ENCODE results near the gene TNFRSF9.
A peak's percentile ranks its signal among the peaks of the same experiment; 100 is the strongest.

Gene TNFRSF9

DNA sequence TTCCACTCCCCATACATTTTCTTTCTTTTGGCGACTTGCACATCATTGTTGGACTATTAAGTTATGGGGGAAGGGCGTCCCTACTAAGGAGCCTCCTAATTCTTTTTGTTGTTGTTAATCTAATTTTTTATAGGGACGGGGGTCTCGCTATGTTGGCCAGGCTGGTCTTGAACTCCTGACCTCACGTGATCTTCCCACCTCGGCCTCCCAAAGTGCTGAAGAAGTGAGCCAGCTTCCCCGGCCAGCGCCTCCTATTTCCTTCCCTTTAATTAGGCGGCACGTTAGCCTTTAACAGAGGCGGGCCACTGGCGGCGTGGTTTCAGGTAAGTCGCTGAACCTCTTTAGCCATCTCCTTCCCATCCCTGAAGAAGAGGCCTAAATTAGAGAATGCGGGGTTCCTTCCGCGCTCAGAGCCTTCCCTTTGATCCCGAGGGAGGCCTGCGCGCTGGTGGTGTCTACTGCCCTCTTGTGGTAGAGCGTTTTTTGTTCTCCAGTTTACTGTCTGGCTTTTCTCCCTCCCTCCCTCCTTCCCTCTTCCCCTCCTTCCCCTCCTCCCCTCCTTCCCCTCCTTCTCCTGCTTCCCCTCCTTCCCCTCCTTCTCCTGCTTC is 38.1 kb downstream of the TNFRSF9 start:
- Histone ChIP-seq H3K36me3 (replicated peaks in 1 of 2; ENCODE audit: control insufficient read depth in 2 of 2, insufficient read depth in 2 of 2, low read length in 2 of 2) (no peaks in the 10 kb centered on the region), H2BK120ac (ENCODE audit: low read depth, low read length) (no peak overlapping the region), H3K18ac (ENCODE audit: low read length) (no peak overlapping the region), H2BK5ac (ENCODE audit: low read length) (no peak overlapping the region), H2BK15ac (ENCODE audit: low read length) (no peak overlapping the region), H2BK12ac (ENCODE audit: low read length) (no peak overlapping the region), H4K91ac (ENCODE audit: low read depth, low read length, poor library complexity) (no peak overlapping the region), H3K9ac (ENCODE audit: low read depth, low read length, poor library complexity) (no peak overlapping the region), H2AK5ac (ENCODE audit: low read depth, low read length) (no peak overlapping the region), H3K4ac (ENCODE audit: low read length) (no peak overlapping the region), H4K8ac (ENCODE audit: low read depth, low read length) (no peak overlapping the region), H3K14ac (ENCODE audit: low read length) (no peak overlapping the region), H3K79me1 (ENCODE audit: low read depth, low read length) (no peaks in the 10 kb centered on the region), H3K27ac (replicated peaks; ENCODE audit: low read length) (no peak overlapping the region), H3K4me2 (ENCODE audit: insufficient read depth, low read length, poor library complexity, severe bottlenecking) (no peak overlapping the region), H3K4me3 (ENCODE audit: low read length in 2 of 2) (no peak overlapping the region), H3K27me3 (ENCODE audit: control insufficient read depth in 3 of 3, insufficient read depth in 3 of 3, low read depth in 1 of 3, low read length in 3 of 3) (peaks cover 0 to 6% (median 0%) of the 10 kb centered on the region in 3 experiments), H3K23ac (ENCODE audit: low read depth, low read length, poor library complexity) (no peak overlapping the region), H3K9me3 (replicated peaks in 1 of 2; ENCODE audit: control insufficient read depth in 2 of 2, insufficient read depth in 1 of 2, low read depth in 1 of 2, low read length in 2 of 2) (no peaks in the 10 kb centered on the region), H2AFZ (ENCODE audit: low read length) (peak overlapping the region; percentile 37), H3K4me1 (ENCODE audit: control insufficient read depth in 2 of 2, insufficient read depth in 1 of 2, low read depth in 1 of 2, low read length in 2 of 2) (no peaks in the 10 kb centered on the region)
- no CpG with 5 or more reads among the region's 21 CpGs for WGBS, 2 donors (ENCODE audit: extremely low coverage in 2 of 2, insufficient read length in 2 of 2, insufficient replicate concordance in 1 of 2)
- peak; percentile 74 for DNase-seq (ENCODE audit: low spot score)

DNA sequence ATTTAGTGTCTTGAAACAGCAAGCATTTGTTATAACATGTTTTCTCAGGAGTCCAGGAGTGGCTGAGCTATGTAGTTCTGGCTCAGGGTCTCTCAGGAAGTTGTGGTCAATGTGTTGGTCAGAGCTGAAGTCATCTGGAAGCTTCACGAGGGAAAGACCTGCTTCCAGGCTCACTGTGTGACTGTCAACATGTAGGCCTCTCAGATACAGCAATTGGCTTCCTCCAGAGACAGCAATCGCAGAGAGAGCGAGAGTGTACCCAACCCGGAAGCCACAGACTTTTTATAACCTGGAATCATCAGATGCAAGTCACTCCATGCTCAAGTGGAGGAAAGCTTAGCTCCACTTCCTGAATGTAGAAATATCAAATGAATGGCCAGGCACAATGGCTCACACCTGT is 40.9 kb downstream of the TNFRSF9 start:
- DNase-seq (ENCODE audit: low spot score), result no peak
- H3K14ac ChIP-seq (ENCODE audit: low read length), result no peak overlapping the region
- H4K91ac ChIP-seq (ENCODE audit: low read depth, low read length, poor library complexity), result no peak overlapping the region
- no peak overlapping the region for H3K4ac ChIP-seq (ENCODE audit: low read length)
- no peaks in the 10 kb centered on the region for H3K36me3 ChIP-seq (replicated peaks in 1 of 2; ENCODE audit: control insufficient read depth in 2 of 2, insufficient read depth in 2 of 2, low read length in 2 of 2)
- no peaks in the 10 kb centered on the region for H3K9me3 ChIP-seq (replicated peaks in 1 of 2; ENCODE audit: control insufficient read depth in 2 of 2, insufficient read depth in 1 of 2, low read depth in 1 of 2, low read length in 2 of 2)
- H3K4me1 ChIP-seq (ENCODE audit: control insufficient read depth in 2 of 2, insufficient read depth in 1 of 2, low read depth in 1 of 2, low read length in 2 of 2), result no peaks in the 10 kb centered on the region
- H3K18ac ChIP-seq (ENCODE audit: low read length), result no peak overlapping the region
- H2BK12ac ChIP-seq (ENCODE audit: low read length), result no peak overlapping the region
- H3K27ac ChIP-seq (replicated peaks; ENCODE audit: low read length), result no peak overlapping the region
- no peak overlapping the region for H2BK120ac ChIP-seq (ENCODE audit: low read depth, low read length)
- H3K4me3 ChIP-seq (ENCODE audit: low read length in 2 of 2), result no peak overlapping the region
- no peak overlapping the region for H3K4me2 ChIP-seq (ENCODE audit: insufficient read depth, low read length, poor library complexity, severe bottlenecking)
- H4K8ac ChIP-seq (ENCODE audit: low read depth, low read length), result no peak overlapping the region
- no peak overlapping the region for H2AK5ac ChIP-seq (ENCODE audit: low read depth, low read length)
- no peaks in the 10 kb centered on the region for H3K79me1 ChIP-seq (ENCODE audit: low read depth, low read length)
- no CpG with 5 or more reads among the region's 4 CpGs for WGBS, 2 donors (ENCODE audit: extremely low coverage in 2 of 2, insufficient read length in 2 of 2, insufficient replicate concordance in 1 of 2)
- H3K9ac ChIP-seq (ENCODE audit: low read depth, low read length, poor library complexity), result no peak overlapping the region
- no peak overlapping the region for H3K23ac ChIP-seq (ENCODE audit: low read depth, low read length, poor library complexity)
- peaks cover 0 to 6% (median 0%) of the 10 kb centered on the region in 3 experiments for H3K27me3 ChIP-seq (ENCODE audit: control insufficient read depth in 3 of 3, insufficient read depth in 3 of 3, low read depth in 1 of 3, low read length in 3 of 3)
- H2BK5ac ChIP-seq (ENCODE audit: low read length), result no peak overlapping the region
- H2BK15ac ChIP-seq (ENCODE audit: low read length), result no peak overlapping the region
- no peak overlapping the region for H2AFZ ChIP-seq (ENCODE audit: low read length)

DNA sequence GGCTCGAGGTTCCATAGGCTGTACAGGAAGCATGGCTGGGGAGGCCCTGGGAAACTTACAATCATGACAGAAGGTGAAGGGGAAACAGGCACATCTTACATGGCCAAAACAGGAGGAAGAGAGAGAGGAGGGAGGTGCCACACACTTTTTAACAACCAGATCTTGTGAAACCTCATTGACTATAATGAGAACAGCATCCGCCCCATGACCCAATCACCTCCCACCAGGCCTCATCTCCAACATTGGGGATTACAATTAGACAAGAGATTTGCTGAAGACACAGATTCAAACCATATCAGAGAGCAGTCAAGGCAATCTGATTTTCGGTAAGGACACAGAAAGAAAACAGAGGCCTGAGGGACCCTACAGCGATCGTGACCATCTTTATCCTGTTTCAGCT is 41.7 kb downstream of the TNFRSF9 start:
- no peak overlapping the region for H3K23ac ChIP-seq (ENCODE audit: low read depth, low read length, poor library complexity)
- H3K14ac ChIP-seq (ENCODE audit: low read length), result no peak overlapping the region
- no peak for DNase-seq (ENCODE audit: low spot score)
- H3K4me1 ChIP-seq (ENCODE audit: control insufficient read depth in 2 of 2, insufficient read depth in 1 of 2, low read depth in 1 of 2, low read length in 2 of 2), result no peaks in the 10 kb centered on the region
- no peaks in the 10 kb centered on the region for H3K9me3 ChIP-seq (replicated peaks in 1 of 2; ENCODE audit: control insufficient read depth in 2 of 2, insufficient read depth in 1 of 2, low read depth in 1 of 2, low read length in 2 of 2)
- H2BK15ac ChIP-seq (ENCODE audit: low read length), result no peak overlapping the region
- H3K9ac ChIP-seq (ENCODE audit: low read depth, low read length, poor library complexity), result no peak overlapping the region
- no peak overlapping the region for H3K18ac ChIP-seq (ENCODE audit: low read length)
- no peak overlapping the region for H2AK5ac ChIP-seq (ENCODE audit: low read depth, low read length)
- H3K4me3 ChIP-seq (ENCODE audit: low read length in 2 of 2), result no peak overlapping the region
- H2BK120ac ChIP-seq (ENCODE audit: low read depth, low read length), result no peak overlapping the region
- H4K91ac ChIP-seq (ENCODE audit: low read depth, low read length, poor library complexity), result no peak overlapping the region
- H3K4ac ChIP-seq (ENCODE audit: low read length), result no peak overlapping the region
- no peaks in the 10 kb centered on the region for H3K79me1 ChIP-seq (ENCODE audit: low read depth, low read length)
- no peak overlapping the region for H3K27ac ChIP-seq (replicated peaks; ENCODE audit: low read length)
- no peak overlapping the region for H4K8ac ChIP-seq (ENCODE audit: low read depth, low read length)
- H3K36me3 ChIP-seq (replicated peaks in 1 of 2; ENCODE audit: control insufficient read depth in 2 of 2, insufficient read depth in 2 of 2, low read length in 2 of 2), result no peaks in the 10 kb centered on the region
- H3K4me2 ChIP-seq (ENCODE audit: insufficient read depth, low read length, poor library complexity, severe bottlenecking), result no peak overlapping the region
- peaks cover 0 to 6% (median 0%) of the 10 kb centered on the region in 3 experiments for H3K27me3 ChIP-seq (ENCODE audit: control insufficient read depth in 3 of 3, insufficient read depth in 3 of 3, low read depth in 1 of 3, low read length in 3 of 3)
- H2BK5ac ChIP-seq (ENCODE audit: low read length), result no peak overlapping the region
- no peak overlapping the region for H2BK12ac ChIP-seq (ENCODE audit: low read length)
- no peak overlapping the region for H2AFZ ChIP-seq (ENCODE audit: low read length)
- no CpG with 5 or more reads among the region's 5 CpGs for WGBS, 2 donors (ENCODE audit: extremely low coverage in 2 of 2, insufficient read length in 2 of 2, insufficient replicate concordance in 1 of 2)

DNA sequence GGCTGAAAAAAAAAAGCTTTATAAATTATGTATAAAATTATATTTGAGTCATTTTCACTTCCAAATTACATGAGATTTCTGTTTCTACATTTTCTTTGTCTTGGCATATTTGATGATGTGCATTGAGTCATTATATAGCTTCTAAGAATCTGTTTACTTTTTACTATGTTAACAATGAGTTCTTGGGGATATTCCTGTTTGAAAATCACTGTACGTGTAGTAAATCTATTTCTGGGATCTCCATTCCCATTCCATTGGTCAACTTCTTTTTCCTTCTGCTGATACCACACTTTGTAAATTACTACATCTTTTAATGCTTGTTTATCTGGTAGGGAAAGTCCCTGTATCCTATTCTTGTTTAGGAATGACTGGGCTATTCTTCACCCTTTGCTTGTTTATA is 43.6 kb downstream of the TNFRSF9 start:
- Histone ChIP-seq H3K4me2 (ENCODE audit: insufficient read depth, low read length, poor library complexity, severe bottlenecking) (no peak overlapping the region), H3K18ac (ENCODE audit: low read length) (no peak overlapping the region), H3K23ac (ENCODE audit: low read depth, low read length, poor library complexity) (no peak overlapping the region), H3K4me1 (ENCODE audit: control insufficient read depth in 2 of 2, insufficient read depth in 1 of 2, low read depth in 1 of 2, low read length in 2 of 2) (no peaks in the 10 kb centered on the region), H2BK15ac (ENCODE audit: low read length) (no peak overlapping the region), H2BK120ac (ENCODE audit: low read depth, low read length) (no peak overlapping the region), H2AFZ (ENCODE audit: low read length) (no peak overlapping the region), H3K9me3 (replicated peaks in 1 of 2; ENCODE audit: control insufficient read depth in 2 of 2, insufficient read depth in 1 of 2, low read depth in 1 of 2, low read length in 2 of 2) (no peaks in the 10 kb centered on the region), H2BK5ac (ENCODE audit: low read length) (no peak overlapping the region), H4K91ac (ENCODE audit: low read depth, low read length, poor library complexity) (no peak overlapping the region), H3K4me3 (ENCODE audit: low read length in 2 of 2) (no peak overlapping the region), H3K9ac (ENCODE audit: low read depth, low read length, poor library complexity) (no peak overlapping the region), H3K4ac (ENCODE audit: low read length) (no peak overlapping the region), H2AK5ac (ENCODE audit: low read depth, low read length) (no peak overlapping the region), H3K36me3 (replicated peaks in 1 of 2; ENCODE audit: control insufficient read depth in 2 of 2, insufficient read depth in 2 of 2, low read length in 2 of 2) (no peaks in the 10 kb centered on the region), H2BK12ac (ENCODE audit: low read length) (no peak overlapping the region), H3K14ac (ENCODE audit: low read length) (no peak overlapping the region), H3K27ac (replicated peaks; ENCODE audit: low read length) (no peak overlapping the region), H3K79me1 (ENCODE audit: low read depth, low read length) (no peaks in the 10 kb centered on the region), H4K8ac (ENCODE audit: low read depth, low read length) (no peak overlapping the region), H3K27me3 (ENCODE audit: control insufficient read depth in 3 of 3, insufficient read depth in 3 of 3, low read depth in 1 of 3, low read length in 3 of 3) (peaks cover 0 to 9% (median 0%) of the 10 kb centered on the region in 3 experiments)
- no CpG with 5 or more reads among the region's 1 CpG for WGBS, 2 donors (ENCODE audit: extremely low coverage in 2 of 2, insufficient read length in 2 of 2, insufficient replicate concordance in 1 of 2)
- no peak for DNase-seq (ENCODE audit: low spot score)
